RWPE2 (cell line): Measurements from ENCODE around the gene RNF212B.

Experiments used
- ATAC-seq: fragments of 200-7000 bp; cut with Tn5 transposase; 3 replicates; pipeline ENCODE4 v1.9.1; 2021; ENCODE audit warnings: low read depth
- DNase-seq: peaks from one replicate; pipeline ENCODE4 v3.0.0-alpha.2; 2020; ENCODE audit warnings: low spot score
- H3K27ac ChIP-seq: fragments of 450-650 bp; 2 replicates; pipeline ENCODE4 v1.5.1; 2017; ENCODE audit warnings: mild to moderate bottlenecking; ENCODE audit not compliant: poor library complexity, severe bottlenecking
- H3K27me3 ChIP-seq: fragments of 250-450 bp; sonication (Bioruptor Pico); 2 replicates; pipeline ENCODE4 v1.5.1; 2021; ENCODE audit warnings: mild to moderate bottlenecking, moderate library complexity; ENCODE audit not compliant: insufficient read depth, poor library complexity, severe bottlenecking
- H3K36me3 ChIP-seq: fragments of 250-450 bp; sonication (Bioruptor Pico); 2 replicates; pipeline ENCODE4 v1.5.1; 2020; ENCODE audit warnings: low read depth, mild to moderate bottlenecking, moderate library complexity
- H3K4me1 ChIP-seq: fragments of 250-450 bp; sonication (Bioruptor Pico); 2 replicates; pipeline ENCODE4 v1.5.1; 2021; ENCODE audit warnings: mild to moderate bottlenecking, moderate library complexity; ENCODE audit not compliant: insufficient read depth, poor library complexity, severe bottlenecking
- H3K4me3 ChIP-seq: fragments of 250-450 bp; sonication (Bioruptor Pico); 2 replicates; pipeline ENCODE4 v1.5.1; 2021; ENCODE audit warnings: mild to moderate bottlenecking, moderate library complexity; ENCODE audit not compliant: severe bottlenecking
- H3K9me3 ChIP-seq: fragments of 250-450 bp; sonication (Bioruptor Pico); 2 replicates; pipeline ENCODE4 v1.5.1; 2021; ENCODE audit warnings: mild to moderate bottlenecking, moderate library complexity; ENCODE audit not compliant: severe bottlenecking
- TF ChIP-seq, protein P1 (sequence below): fragments of 450-650 bp; IDR thresholded peaks from one replicate; pipeline ENCODE4 v1.5.1; 2017; ENCODE audit warnings: mild to moderate bottlenecking, moderate library complexity; ENCODE audit not compliant: poor library complexity, severe bottlenecking

RNF212B gene

DNA sequence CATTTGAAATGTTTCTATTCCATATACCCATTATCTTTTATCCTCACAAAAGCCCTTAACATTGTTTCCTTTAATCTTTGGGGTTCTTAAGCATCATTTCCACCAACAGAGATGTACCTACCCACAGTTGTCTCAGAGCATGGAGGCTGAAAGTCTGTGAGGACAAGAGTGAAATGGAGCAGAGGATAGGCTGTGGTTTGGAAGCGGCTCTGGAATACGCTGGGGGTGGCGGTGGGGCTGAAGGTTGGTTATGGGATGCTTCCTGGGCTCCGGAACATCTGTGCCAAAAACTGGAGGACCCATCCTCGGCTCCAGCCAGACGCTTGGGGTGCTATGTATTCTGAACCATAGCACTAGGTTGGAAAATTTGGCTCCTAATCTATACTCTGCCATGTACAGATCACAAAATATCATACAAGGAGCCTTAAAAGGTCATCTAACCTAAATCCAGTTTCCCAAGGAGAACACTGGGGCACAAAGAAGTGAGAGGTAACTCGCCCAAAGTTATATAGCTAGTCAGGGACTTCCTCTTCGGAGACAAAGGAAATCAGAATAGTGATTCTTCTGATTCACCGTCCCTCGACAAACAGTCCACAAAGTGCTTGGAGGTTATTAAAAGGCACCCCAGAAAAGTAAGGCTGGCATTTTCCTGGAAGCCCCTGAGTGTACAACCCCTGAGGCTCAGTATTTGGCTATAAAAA lies 62.4 kb downstream of the RNF212B start:
- Histone ChIP-seq H3K4me1 (peaks cover 12% of the 10 kb centered on the region), H3K9me3 (no peaks in the 10 kb centered on the region), H3K36me3 (no peaks in the 10 kb centered on the region), H3K27ac (peak overlapping the region; percentile 73), H3K27me3 (no peaks in the 10 kb centered on the region), H3K4me3 (peak overlapping the region; percentile 68)
- ATAC-seq = no peak
- TF ChIP-seq, protein P1, sequence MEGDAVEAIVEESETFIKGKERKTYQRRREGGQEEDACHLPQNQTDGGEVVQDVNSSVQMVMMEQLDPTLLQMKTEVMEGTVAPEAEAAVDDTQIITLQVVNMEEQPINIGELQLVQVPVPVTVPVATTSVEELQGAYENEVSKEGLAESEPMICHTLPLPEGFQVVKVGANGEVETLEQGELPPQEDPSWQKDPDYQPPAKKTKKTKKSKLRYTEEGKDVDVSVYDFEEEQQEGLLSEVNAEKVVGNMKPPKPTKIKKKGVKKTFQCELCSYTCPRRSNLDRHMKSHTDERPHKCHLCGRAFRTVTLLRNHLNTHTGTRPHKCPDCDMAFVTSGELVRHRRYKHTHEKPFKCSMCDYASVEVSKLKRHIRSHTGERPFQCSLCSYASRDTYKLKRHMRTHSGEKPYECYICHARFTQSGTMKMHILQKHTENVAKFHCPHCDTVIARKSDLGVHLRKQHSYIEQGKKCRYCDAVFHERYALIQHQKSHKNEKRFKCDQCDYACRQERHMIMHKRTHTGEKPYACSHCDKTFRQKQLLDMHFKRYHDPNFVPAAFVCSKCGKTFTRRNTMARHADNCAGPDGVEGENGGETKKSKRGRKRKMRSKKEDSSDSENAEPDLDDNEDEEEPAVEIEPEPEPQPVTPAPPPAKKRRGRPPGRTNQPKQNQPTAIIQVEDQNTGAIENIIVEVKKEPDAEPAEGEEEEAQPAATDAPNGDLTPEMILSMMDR = peak; percentile 41
- DNase-seq = no peak

GRCh38 chr14:23300687-23301223 lies 63.0 kb downstream of the RNF212B start:
- Histone ChIP-seq H3K27me3 (no peaks in the 10 kb centered on the region), H3K27ac (peak overlapping the region; percentile 73), H3K9me3 (no peaks in the 10 kb centered on the region), H3K4me1 (peaks cover 12% of the 10 kb centered on the region), H3K36me3 (no peaks in the 10 kb centered on the region), H3K4me3 (peak overlapping the region; percentile 68)
- ATAC-seq (no peak), DNase-seq (no peak)
- TF ChIP-seq, protein P1 = no peak

- TF ChIP-seq, protein P1 = peak; percentile 99
- Histone ChIP-seq H3K36me3 (no peaks in the 10 kb centered on the region), H3K4me3 (peak overlapping the region; percentile 68), H3K27ac (peak overlapping the region; percentile 73), H3K27me3 (no peaks in the 10 kb centered on the region), H3K9me3 (no peaks in the 10 kb centered on the region), H3K4me1 (peaks cover 12% of the 10 kb centered on the region)
- ATAC-seq (peak; percentile 82), DNase-seq (peak; percentile 99)
Observed at GRCh38 chr14:23301288-23301968, 63.7 kb downstream of the RNF212B start.

GRCh38 chr14:23301969-23302289 lies 64.2 kb downstream of the RNF212B start:
- ATAC-seq = peak; percentile 12; the same call in 2 of the 3 replicates
- peak overlapping the region; percentile 68 for H3K4me3 ChIP-seq
- H3K27ac ChIP-seq = peak overlapping the region; percentile 73
- DNase-seq = peak; percentile 80
- no peaks in the 10 kb centered on the region for H3K36me3 ChIP-seq
- no peaks in the 10 kb centered on the region for H3K9me3 ChIP-seq
- no peaks in the 10 kb centered on the region for H3K27me3 ChIP-seq
- TF ChIP-seq, protein P1 = peak; percentile 23
- H3K4me1 ChIP-seq = peaks cover 12% of the 10 kb centered on the region
